PC-9 (cell line): ENCODE results near the gene FLYWCH2.

Source experiments
- CTCF ChIP-seq: fragments of 200-600 bp; sonication (generic); conservative IDR thresholded peaks from 2 replicates; pipeline ENCODE4 v1.6.1; 2017; ENCODE audit warnings: mixed run types, antibody characterized with exemption, mild to moderate bottlenecking, moderate library complexity
- EZH2 ChIP-seq: fragments of 200-600 bp; sonication (generic); IDR thresholded peaks from 2 replicates; pipeline ENCODE4 v1.8.0; 2017; ENCODE audit warnings: antibody characterized with exemption, low read depth

- no peak; the same call in 1 of the 2 replicates for TF ChIP-seq CTCF
- no peak for TF ChIP-seq EZH2
Observed at GRCh38 chr16:2835638-2836493, 47.1 kb upstream of the FLYWCH2 start.
